ENCODE data around the gene RPUSD1. TPM values are rescaled to one million over a fixed set of nuclear protein-coding genes. Genes with fewer than 3 reads are reported as not detected.
A peak's percentile ranks its signal among the peaks of the same experiment; 100 is the strongest.

RPUSD1 gene
- total and polyA plus RNA-seq, 2 of the 13 experiments (the other 11 are each of a cell fraction or from before 2014, with no cell fraction given), result 13.1 to 26.2 TPM

DNA sequence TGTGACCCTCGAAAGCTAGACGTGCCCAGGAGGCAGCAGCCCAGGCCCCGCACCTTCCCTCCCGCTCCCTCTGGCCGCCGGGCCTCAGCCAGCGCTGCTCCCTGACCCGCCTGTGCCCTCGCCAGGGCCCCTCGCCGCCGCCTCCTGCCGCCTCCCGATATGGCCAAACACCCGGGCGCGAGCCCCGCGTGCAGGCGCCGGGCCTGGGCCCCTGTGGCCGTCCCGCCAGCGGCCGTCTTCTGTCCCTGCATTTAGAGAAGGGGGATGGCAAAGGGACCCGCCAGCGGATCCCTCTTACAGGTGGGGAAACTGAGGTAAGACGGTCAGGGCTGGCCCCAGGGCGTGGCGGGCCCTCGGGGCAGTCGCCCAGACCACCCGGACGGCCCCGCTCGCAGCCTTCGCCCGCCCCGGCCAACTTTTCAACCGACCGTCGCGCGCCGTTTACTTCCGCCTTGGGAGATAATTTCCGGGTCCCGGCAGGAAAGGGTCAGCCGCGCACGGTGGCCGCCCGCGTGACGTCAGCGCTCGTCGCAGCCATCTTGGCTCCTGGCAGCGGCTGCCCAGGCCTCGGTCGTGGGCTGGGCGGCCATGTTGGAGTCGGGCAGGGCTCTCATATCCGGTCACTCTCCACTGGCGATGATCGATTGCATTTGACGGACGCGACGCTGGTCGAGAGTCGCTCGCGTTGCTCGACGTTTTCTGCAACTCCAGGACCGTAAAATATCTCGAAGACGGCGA, 19.3 kb upstream of the RPUSD1 start:
- intact Hi-C loops (cut with micrococcal nuclease; ENCODE audit: unreplicated experiment) (no loop called here), in situ Hi-C loops (cut with HindIII; ENCODE audit: extremely low pct_ligation_motif_present, low pct_unique_long_range_greater_than_20kb) (loop anchor here (25.0 kb wide), 1 partner anchor 405 kb away; no protein-coding TSS in a partner anchor)
- no TSS peak for BruUV-seq (replicated peaks)
- H3K9ac ChIP-seq (ENCODE audit: insufficient read depth, low read depth, low read length), result no peak overlapping the region
- no peak overlapping the region for H2AFZ ChIP-seq (ENCODE audit: low read length)
- TF ChIP-seq TRIM24 (CRISPR knock-in tag; IDR thresholded peaks at IDR 0.05) (no peak), ZNF44 (CRISPR knock-in tag; IDR thresholded peaks at IDR 0.05) (no peak), CREB1 (IDR thresholded peaks at IDR 0.05) (peak; percentile 91), CREB1 (CRISPR knock-in tag; IDR thresholded peaks at IDR 0.05) (no peak), PRPF4 (IDR thresholded peaks at IDR 0.05; ENCODE audit: low read depth, low read length, poor library complexity, severe bottlenecking) (no peak), ZNF556 (CRISPR knock-in tag; IDR thresholded peaks at IDR 0.05; ENCODE audit: borderline replicate concordance) (no peak), MXD4 (CRISPR knock-in tag; IDR thresholded peaks at IDR 0.05) (no peak), TCF7L2 (IDR thresholded peaks at IDR 0.05; ENCODE audit: low read depth, low read length) (no peak), ATF5 (CRISPR knock-in tag; IDR thresholded peaks at IDR 0.05; ENCODE audit: low read depth) (no peak), TFDP1 (CRISPR knock-in tag; IDR thresholded peaks at IDR 0.05; ENCODE audit: borderline replicate concordance) (no peak), CEBPG (CRISPR knock-in tag; IDR thresholded peaks at IDR 0.05) (no peak), YY1 (IDR thresholded peaks at IDR 0.05; ENCODE audit: insufficient read depth, insufficient replicate concordance, low read depth, low read length) (peak; percentile 80), GABPB1 (CRISPR knock-in tag; IDR thresholded peaks at IDR 0.05) (peak; percentile 22; the same call in 1 of the 2 replicates), ZNF709 (CRISPR knock-in tag; IDR thresholded peaks at IDR 0.05) (no peak), RARG (CRISPR knock-in tag; IDR thresholded peaks at IDR 0.05; ENCODE audit: low read depth) (no peak), MED8 (CRISPR knock-in tag; IDR thresholded peaks at IDR 0.05; ENCODE audit: insufficient replicate concordance) (no peak), ZNF564 (CRISPR knock-in tag; IDR thresholded peaks at IDR 0.05) (no peak), ZNF768 (CRISPR knock-in tag; IDR thresholded peaks at IDR 0.05) (no peak), ZNF530 (CRISPR knock-in tag; IDR thresholded peaks at IDR 0.05; ENCODE audit: low read depth) (no peak), ZNF800 (CRISPR knock-in tag; IDR thresholded peaks at IDR 0.05) (no peak), TBP (CRISPR knock-in tag; IDR thresholded peaks at IDR 0.05) (no peak), ATF1 (CRISPR knock-in tag; IDR thresholded peaks at IDR 0.05) (no peak), ZNF496 (CRISPR knock-in tag; IDR thresholded peaks at IDR 0.05; ENCODE audit: insufficient replicate concordance) (no peak)
- no peak overlapping the region for H3K27ac ChIP-seq (ENCODE audit: extremely low read length, insufficient read depth, low read length)
- ChIA-PET CTCF (ENCODE audit: low intra/inter-chr PET ratio, low total read pairs) (no interaction called here), POLR2A (no interaction called here)
- no peaks in the 10 kb centered on the region for H3K4me1 ChIP-seq (ENCODE audit: insufficient read depth, low read length)
- FAIRE-seq, result no peak
- H3K79me2 ChIP-seq (ENCODE audit: insufficient read depth, low read length), result no peaks in the 10 kb centered on the region
- no peak for ATAC-seq
- H3K27me3 ChIP-seq (ENCODE audit: control insufficient read depth in 1 of 2, insufficient read depth in 2 of 2, low read length in 2 of 2), result peaks cover 30 to 75% of the 10 kb centered on the region in 2 experiments
- 59% methylated on average over 54 of the region's 80 CpGs for WGBS (ENCODE audit: low lambda C conversion rate)
- no peaks in the 10 kb centered on the region for H3K9me3 ChIP-seq (ENCODE audit: low read length)
- H3K4me3 ChIP-seq (replicated peaks in 1 of 3; ENCODE audit: insufficient read depth in 1 of 3, low read depth in 2 of 3, low read length in 3 of 3), result no peak overlapping the region
- DNase-seq (ENCODE audit: low spot score), result no peak
- H3K36me3 ChIP-seq (replicated peaks in 1 of 2; ENCODE audit: control insufficient read depth in 1 of 2, insufficient read depth in 2 of 2, low read length in 2 of 2), result no peaks in the 10 kb centered on the region
- H4K20me1 ChIP-seq (ENCODE audit: insufficient read depth, low read length), result no peaks in the 10 kb centered on the region
- H3K4me2 ChIP-seq (ENCODE audit: low read depth, low read length), result no peak overlapping the region
